GM18520 (cell line): ENCODE results near the gene ZCCHC8.

Experiments used
- ATAC-seq: cut with Tn5 transposase; IDR thresholded peaks from one replicate; pipeline ENCODE4 v1.9.1; 2021; ENCODE audit not compliant: unreplicated experiment

Gene ZCCHC8

DNA sequence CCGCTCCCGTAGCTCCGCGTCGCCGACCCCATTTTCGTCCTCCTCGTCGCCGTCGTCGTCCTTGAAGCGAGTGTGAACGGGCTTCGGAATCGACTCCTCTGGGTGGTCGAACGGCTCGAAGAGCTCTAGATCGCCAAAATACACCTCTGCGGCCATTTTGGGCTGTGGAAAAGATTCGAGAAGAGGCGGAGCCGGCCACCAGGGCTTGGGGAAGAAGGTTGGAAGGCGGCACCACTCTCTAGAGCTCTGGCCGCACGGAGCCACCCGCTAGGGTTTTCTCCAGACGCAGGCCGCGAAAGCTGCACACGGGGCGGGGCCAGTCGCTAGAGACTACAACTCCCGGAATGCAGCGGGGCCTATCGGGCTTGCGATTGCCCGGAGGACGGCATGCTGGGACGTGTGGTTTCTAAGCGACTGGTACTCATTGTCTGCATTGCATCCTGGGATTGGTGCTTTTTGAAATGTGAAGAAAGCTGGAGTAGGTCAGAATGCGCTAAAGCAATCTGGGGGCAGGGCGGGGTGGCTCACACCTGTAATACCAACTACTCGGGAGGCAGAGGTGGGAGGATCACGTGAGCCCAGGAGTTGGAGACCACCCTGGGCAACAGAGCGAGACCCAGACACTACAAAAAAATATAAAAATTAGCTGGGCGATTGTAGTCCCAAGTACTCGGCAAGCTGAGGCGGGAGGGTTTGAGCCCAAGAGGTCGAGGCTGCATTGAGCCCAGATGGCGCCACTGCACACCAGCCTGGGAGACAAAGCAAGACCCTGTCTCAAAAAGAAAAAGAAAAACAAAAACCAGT is at the start of gene ZCCHC8:
Gene ZCCHC8, minus strand, starts transcription at position 248 of the 804 bp plus-strand sequence. Its CDS starts 92 bp downstream, at position 156.
- ATAC-seq, result peak; percentile 89

- no peak for ATAC-seq
These were observed 46.6 kb upstream of the ZCCHC8 start for GRCh38 chr12:122547330-122547729.

GRCh38 chr12:122545855-122546254 is 45.1 kb upstream of the ZCCHC8 start:
- ATAC-seq, result peak; percentile 53

GRCh38 chr12:122544537-122544936 is 43.8 kb upstream of the ZCCHC8 start:
- no peak for ATAC-seq

GRCh38 chr12:122538496-122538895 is 37.8 kb upstream of the ZCCHC8 start:
- ATAC-seq, result no peak

DNA sequence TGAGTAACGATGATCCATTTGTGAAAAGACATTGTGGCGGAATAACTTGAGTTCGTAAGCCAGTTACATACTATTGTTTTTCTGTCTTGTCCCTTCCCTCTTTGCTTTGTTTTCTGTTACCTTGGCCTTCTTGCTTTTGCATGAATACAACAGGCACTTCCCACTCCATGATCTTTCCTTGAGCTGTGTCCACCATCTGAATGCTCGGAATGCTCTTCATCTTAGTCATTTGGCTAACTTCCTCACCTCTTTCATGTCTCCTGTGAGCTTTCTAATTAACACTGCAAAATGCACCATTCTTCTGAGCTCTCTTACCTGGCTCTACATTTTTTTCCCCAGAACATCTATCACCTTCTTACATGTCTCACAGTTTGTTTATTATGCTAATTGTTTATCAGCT is 36.3 kb upstream of the ZCCHC8 start:
- ATAC-seq, result no peak

DNA sequence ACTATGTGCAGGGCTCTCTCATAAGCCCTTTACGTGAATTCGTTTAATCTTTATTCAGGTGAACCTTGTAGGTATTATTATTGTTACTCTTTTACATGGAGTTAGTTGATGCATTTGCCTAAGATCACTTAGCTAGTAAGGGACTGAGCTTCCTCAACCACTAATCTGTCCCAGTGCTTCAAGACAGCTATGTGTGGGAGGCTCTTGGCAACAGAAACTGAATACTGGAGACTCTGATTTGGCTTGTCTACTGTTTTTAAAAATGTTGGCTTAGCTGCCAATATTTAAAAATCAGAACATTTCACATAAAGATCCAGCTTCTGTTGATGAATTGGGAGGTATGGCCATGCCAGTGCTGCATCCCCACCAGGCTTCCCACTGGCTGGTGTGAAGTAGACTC is 33.1 kb upstream of the ZCCHC8 start:
- no peak for ATAC-seq

GRCh38 chr12:122528992-122529391 is 28.3 kb upstream of the ZCCHC8 start:
- ATAC-seq, result no peak

- ATAC-seq, result no peak
These were observed 27.9 kb upstream of the ZCCHC8 start for GRCh38 chr12:122528582-122528981.

DNA sequence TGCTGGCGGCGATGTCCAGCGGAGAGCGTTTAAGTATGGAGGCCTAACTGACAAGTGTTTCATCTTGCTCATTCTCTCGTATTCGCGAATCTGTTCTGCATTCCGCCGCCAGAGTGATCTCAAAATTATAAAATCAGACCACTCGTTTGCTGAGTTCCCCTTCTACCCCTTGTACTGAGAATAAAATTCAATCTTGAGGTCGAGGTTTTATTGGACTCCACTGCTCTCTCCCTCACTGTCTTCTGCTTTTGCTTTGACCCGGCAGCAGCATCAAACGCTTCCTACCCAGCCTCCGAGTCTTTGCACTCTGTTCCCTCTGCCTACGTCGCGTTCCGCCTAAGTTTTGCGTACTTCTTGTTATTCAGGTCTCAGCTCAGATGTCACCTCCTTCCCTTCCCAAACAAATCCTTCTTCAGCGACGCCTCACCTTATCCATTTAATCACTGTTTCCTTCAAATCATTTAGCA is 26.8 kb upstream of the ZCCHC8 start:
- no peak for ATAC-seq

DNA sequence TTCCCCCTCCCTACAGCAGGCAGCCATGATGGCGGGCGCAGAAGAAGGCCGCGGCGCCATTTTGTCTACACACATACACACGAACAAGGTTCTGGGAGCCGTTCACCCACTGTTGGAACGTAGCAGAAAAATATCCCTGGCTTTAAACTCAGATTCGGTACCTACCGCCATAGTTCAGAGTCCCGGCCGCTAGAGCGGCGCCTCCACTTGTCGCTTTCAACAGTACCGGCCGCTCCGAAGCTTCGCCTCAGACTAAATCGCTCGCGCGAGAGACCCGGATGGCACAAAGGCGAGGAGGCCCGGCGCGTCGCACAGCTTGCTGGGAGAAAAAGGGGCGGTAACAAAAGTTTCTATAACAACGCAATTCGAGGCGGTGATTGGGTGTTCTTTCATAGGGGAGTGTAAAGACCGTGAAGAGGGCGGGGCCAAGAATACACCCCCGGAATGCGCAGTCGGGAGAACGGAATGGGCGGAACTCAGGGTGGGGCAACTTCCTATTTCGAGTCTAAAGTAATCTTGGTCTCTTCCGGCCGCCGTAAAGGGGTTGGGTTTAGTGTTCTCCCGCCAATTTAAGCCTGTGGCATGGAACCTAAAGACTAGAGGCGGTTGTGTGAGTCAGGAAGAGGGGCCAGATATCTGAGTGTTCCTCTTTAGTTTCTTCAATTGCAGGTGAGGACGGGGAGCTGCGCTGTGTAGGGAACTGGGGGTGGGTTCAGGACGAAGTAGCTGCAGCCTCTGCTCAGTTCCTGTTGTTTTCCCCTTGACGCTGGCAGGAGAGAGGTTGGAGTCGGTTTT is 26.1 kb upstream of the ZCCHC8 start, which contains the start of the genes KNTC1 and RSRC2:
Gene KNTC1, plus strand, starts transcription at position 567 of the 795 bp plus-strand sequence. CDS start 2,815 bp downstream, outside the sequence.
Gene RSRC2, minus strand, starts transcription at position 254 of the 795 bp plus-strand sequence. Its CDS starts 83 bp downstream, at position 171.
- ATAC-seq, result peak; percentile 82

DNA sequence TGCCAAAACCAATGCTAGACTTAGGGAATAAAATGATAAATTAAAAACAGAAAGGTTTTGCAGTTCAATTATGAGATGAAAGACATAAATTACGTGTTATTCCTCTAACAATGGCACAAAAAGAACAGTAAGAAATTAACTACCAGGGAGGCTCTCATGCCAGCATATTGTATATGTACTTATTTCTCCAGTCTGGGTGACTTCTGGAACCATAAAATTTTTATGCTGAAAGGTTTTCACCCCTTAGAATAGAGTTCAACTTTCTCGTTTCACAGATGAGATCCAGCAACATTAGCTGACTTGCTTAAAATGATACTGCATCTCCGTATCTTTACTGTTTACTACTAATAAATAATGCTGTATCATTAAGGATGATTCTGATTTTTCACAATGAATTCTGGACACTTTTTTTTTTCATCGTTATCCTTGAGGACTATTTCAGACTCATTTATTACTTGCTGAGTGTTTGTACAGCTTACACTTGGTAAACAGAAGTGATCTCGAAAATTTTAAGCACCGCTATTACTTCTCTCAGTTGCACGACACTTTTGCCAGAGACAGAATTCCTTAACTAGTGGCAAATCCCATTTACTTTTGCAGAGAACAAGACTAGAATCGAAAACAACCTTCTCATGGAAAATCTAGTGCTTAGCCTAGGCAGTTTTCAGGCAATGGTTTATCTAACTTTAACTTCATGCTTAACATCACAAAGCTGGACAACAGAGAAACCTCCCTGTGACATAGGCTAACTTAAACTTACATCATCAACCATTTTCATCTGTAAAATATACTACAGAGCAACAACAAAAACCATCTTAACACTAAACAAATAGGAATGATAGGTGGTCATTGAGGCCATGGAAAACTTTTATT is 23.4 kb upstream of the ZCCHC8 start:
- no peak for ATAC-seq

- ATAC-seq, result no peak
These were observed 22.5 kb upstream of the ZCCHC8 start for GRCh38 chr12:122523280-122523679.

- ATAC-seq, result no peak
These were observed 19.9 kb upstream of the ZCCHC8 start for GRCh38 chr12:122520676-122521075.

DNA sequence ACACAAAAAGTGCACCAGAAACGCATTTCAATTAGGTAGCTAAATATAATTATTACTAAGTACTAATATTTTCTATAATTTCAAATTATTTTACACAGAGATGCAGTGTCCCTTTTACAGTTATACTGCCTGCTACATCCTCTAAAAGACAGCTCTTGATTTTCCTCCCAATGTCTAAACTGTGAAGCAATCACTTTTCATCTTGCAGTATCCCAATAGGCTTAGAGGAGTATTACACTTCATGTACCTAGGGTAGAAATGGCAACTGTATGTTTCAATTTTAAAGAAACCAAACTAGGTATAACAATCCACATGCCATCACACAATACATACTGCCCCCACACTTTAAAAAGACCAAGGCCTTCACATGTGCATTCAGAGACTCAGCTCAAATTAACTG is 18.7 kb upstream of the ZCCHC8 start:
- no peak for ATAC-seq

GRCh38 chr12:122518908-122519307 is 18.2 kb upstream of the ZCCHC8 start:
- ATAC-seq, result no peak

GRCh38 chr12:122517877-122518276 is 17.1 kb upstream of the ZCCHC8 start:
- ATAC-seq, result no peak

DNA sequence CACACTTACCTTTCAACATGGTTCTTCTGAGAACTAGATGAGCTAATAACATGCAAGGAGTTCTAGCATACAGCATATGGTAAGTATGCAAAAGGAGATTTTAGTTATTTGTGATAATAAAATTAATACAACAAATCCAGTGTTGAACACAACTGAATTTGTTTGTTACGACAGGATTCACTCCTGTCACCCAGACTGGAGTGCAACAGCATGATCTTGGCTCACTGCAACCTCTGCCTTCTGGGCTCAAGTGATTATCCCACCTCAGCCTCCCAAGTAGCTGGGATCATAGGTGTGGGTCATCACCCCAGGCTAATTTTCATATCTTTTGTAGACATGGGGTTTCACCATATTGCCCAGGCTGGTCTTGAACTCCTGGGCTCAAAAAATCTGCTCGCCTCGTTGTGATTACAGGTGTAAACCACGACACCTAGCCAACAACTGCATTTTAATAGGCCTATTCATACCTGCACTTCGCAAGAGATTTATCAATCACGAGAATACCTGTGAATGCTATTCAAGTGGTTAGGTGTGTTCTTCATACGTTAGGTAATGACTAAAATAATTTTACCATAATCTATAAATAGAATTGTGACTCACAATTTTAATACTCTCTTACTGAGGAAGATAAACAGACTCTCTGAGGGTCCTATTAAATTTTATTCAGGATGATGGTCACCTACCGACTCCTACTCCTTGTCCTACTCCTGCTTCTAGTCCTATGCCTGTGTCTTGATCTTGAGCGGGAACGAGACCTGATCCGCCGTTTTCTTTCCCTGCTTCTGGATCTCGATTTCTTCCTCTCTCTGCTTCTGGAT is 16.0 kb upstream of the ZCCHC8 start:
- no peak for ATAC-seq

DNA sequence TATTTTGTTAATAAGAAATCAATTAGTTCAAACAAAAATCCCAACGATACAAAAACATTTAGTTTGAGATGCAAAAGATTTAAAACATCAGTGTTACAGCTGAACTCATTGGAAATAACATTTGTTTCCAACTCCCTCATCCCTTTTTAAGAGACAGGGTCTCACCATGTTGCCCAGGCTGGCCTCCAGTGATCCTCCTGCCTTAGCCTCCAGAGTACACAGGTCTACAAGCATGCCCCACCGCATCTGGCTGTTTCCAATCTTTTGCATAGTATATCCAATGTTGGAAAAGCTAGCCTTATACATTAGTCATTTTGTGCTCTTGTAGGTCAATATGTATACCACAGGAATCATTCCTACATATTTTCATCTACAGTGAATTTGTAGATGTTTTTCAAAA is 14.5 kb upstream of the ZCCHC8 start:
- ATAC-seq, result no peak

- no peak for ATAC-seq
These were observed 12.9 kb upstream of the ZCCHC8 start for GRCh38 chr12:122513660-122514059.
